HG02763 (cell line): ENCODE results near the gene MCTP1.

Source experiments
- ATAC-seq: cut with Tn5 transposase; IDR thresholded peaks from one replicate; pipeline ENCODE4 v1.9.1; 2021; ENCODE audit warnings: mild to moderate bottlenecking, moderate library complexity; ENCODE audit not compliant: unreplicated experiment

The MCTP1 gene

DNA sequence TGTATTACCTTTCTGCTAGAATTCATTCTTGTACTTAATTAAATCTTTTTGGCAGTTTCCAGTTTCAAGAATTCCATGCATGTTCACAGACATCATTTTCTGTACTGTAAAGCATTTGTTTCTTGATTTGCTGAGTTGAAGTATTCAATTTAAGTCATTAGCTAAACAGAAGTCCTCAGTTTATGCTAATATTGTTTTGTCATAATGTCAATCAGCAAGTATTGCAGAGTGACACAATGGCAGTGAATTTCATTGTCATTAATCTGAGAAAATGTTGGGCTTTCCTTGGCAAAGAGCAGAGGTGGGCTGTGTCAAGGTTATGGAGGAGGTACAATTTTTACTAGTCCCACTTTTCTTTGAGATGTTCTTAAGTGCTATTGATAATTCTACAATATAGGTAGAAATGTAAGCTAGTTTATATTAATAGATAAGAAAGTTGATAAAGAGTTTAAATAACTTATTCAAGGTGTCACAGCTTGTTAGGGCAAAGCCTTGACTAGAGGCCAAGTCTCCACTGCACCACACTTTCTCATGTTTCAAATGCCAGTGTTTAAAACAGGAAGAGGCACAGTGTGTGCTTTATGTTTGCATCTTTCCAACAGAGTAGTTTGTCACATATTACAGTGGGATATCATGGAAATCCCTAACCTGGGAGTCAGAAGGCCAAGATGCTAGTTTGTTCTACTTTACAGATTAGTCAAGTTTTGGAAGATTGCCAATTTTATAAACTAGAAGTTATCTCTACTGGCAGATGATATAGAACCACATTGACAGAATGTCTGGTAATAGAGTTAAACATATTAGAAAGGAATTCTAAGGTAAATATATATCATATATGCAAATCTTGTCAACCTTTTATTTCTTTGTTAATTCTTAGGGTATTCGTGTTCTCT, 610.2 kb downstream of the MCTP1 start:
- no peak for ATAC-seq

DNA sequence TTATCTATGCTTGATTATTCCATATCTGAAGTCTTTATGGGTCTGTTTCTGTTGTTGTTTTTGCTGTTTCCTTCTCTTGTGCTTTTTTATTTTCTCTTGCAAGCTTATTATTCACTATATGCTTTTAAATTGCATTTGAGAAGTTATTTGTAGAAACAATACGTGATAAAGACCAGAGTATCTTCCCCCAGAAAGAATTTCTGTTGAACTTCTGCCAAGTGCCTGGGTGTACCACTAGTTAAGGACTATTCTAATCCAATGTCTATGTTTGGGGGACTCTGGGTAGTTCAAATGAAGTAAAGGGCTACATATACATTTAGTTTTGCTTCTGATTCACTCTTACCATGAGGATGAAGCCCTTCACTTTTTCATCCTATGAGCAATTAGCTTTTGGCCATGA, 612.1 kb downstream of the MCTP1 start:
- ATAC-seq = no peak

DNA sequence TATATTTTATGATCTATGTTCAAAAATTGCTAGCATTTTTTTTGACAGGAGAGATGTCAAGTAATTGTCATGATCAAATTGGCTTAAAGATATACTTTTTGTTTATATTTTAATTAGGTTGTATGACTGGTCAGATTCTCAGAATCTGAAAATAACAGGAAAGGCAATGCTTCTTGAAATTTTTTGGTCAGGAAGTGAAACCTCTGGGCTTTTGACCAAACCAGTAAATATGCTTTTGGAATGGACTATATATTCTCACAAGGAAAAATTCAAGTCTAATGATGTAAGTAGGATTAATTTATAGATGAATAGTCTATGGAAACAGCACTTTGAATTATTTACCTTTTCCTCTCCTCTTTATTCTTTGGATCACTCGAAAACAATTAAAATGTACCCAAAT, 614.2 kb downstream of the MCTP1 start:
- no peak for ATAC-seq

DNA sequence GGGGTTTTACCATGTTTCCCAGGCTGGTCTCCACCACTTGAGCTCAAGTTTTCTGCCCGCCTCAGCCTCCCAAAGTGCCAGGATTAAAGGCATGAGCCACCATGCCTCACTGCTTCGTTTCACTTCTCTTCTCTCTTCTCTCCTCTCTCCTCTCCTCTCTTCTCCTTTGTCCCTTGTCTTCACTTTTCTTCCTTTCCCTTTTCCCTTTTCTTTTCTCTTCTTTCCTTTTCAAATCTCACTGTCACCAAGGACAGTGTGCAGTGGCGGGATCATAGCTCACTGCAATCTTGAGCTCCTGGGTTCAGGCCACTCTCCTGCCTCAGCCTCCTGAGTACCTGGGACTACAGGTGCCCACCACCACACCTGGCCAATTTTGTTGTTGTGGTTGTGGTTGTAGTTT, 617.0 kb downstream of the MCTP1 start:
- ATAC-seq = no peak

DNA sequence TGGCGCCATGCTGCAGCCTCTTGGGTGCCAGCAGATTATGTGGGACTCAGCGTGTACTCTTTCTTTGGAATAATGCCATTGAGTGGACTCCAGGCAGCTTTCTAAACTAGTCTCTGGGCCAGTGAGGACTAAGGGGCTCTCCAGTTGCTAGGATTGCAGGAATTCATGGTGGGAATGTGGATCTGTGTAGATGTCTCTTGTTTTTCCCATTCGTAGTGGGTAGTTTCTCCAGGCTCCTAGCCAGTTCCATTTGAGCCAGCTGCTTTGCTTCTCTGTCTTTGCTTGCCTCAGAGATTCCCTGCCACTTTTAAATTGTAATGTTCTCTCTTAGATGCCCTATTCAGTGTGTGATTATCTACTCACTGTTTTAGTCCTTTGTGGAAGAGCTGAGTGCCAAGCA, 623.8 kb downstream of the MCTP1 start:
- ATAC-seq = no peak

DNA sequence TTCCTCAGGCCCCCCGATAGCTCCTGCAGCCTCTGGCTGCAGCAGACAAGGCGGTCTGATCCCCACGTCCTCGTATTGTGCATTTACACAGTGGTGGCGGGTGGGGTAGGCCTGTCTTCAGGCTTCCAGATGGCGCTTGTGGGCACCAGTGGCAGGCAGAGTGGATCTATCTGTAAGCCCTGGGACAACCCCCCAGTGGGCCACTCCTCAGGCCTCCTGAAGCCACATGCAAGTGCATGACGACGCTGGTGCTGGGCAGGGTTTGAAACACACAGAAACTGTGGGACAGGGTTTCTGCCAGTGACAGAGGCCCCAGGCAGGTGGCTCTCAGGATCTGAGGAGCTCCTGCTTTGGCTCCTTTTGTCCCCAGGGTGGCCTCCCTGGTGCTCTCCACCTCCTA, 624.4 kb downstream of the MCTP1 start:
- no peak for ATAC-seq

DNA sequence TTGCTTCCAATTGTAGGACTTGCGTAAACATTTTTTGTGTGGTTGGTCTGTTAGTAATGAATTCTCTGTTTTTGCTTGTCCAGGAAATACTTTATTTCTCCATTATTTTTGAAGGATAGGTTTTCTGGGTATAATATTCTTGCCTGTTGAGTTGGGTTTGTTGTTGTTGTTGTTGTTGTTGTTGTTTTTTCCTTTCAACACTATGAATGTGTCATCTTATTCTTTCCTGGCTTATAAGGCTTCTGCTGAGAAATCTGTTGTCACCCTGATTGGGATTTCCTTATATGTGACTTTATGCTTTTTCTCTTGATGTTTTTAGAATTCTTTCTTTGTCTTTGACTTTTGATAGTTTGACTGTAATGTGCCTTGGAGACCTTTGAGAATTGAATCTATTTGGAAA, 626.6 kb downstream of the MCTP1 start:
- ATAC-seq = no peak
